Activated naive CD8-positive, alpha-beta T cell treated with anti-CD3 and anti-CD28 coated beads for 36 hours (primary cell): ENCODE results near the gene FAM20C. TPM values are rescaled to one million over a fixed set of nuclear protein-coding genes. Genes with fewer than 3 reads are reported as not detected.

ENCODE experiments used
- DNase-seq: peaks from one replicate; pipeline ENCODE4 v3.0.0; 2021
- H3K27ac Mint-ChIP-seq: one replicate; pipeline ENCODE4 v1.8.0; 2022; ENCODE audit warnings: mild to moderate bottlenecking, moderate library complexity, mixed read lengths
- H3K27me3 Mint-ChIP-seq: one replicate; pipeline ENCODE4 v1.8.0; 2022; ENCODE audit warnings: mild to moderate bottlenecking, mixed read lengths
- H3K36me3 Mint-ChIP-seq: one replicate; pipeline ENCODE4 v1.8.0; 2021; ENCODE audit warnings: mild to moderate bottlenecking, mixed read lengths
- H3K4me1 Mint-ChIP-seq: one replicate; pipeline ENCODE4 v1.8.0; 2021; ENCODE audit warnings: mixed read lengths
- H3K4me3 Mint-ChIP-seq: one replicate; pipeline ENCODE4 v1.8.0; 2022; ENCODE audit warnings: mild to moderate bottlenecking, moderate library complexity, mixed read lengths
- H3K9me3 Mint-ChIP-seq: one replicate; pipeline ENCODE4 v1.8.0; 2022; ENCODE audit warnings: mixed read lengths
- total RNA-seq, 2 experiments: library from RNA; stranded (reverse); gene quantifications; one replicate each; pipeline ENCODE4 v1.2.3, GENCODE V29; 2021

The FAM20C gene
- total RNA-seq, 2 experiments from 2014 or later = 1.1 TPM

GRCh38 chr7:191105-191980 is 1.0 kb upstream of the FAM20C start:
- peaks cover 47% of the 10 kb centered on the region for H3K27me3 Mint-ChIP-seq
- no peaks in the 10 kb centered on the region for H3K9me3 Mint-ChIP-seq
- DNase-seq = no peak
- H3K4me3 Mint-ChIP-seq = peak overlapping the region; percentile 71
- H3K4me1 Mint-ChIP-seq = peaks cover 3% of the 10 kb centered on the region
- H3K36me3 Mint-ChIP-seq = no peaks in the 10 kb centered on the region
- H3K27ac Mint-ChIP-seq = no peak overlapping the region

GRCh38 chr7:192701-193480 is 520 bp downstream of the FAM20C start:
- Mint-ChIP-seq H3K9me3 (no peaks in the 10 kb centered on the region), H3K4me1 (peaks cover 3% of the 10 kb centered on the region), H3K27me3 (peaks cover 51% of the 10 kb centered on the region), H3K36me3 (no peaks in the 10 kb centered on the region), H3K27ac (no peak overlapping the region), H3K4me3 (no peak overlapping the region)
- no peak for DNase-seq

GRCh38 chr7:193481-194251 is 1.3 kb downstream of the FAM20C start:
- no peak overlapping the region for H3K27ac Mint-ChIP-seq
- peaks cover 3% of the 10 kb centered on the region for H3K4me1 Mint-ChIP-seq

GRCh38 chr7:194252-195009 is 2.1 kb downstream of the FAM20C start:
- Mint-ChIP-seq H3K4me3 (no peak overlapping the region), H3K27me3 (peaks cover 51% of the 10 kb centered on the region), H3K36me3 (no peaks in the 10 kb centered on the region), H3K4me1 (peaks cover 3% of the 10 kb centered on the region), H3K27ac (no peak overlapping the region), H3K9me3 (no peaks in the 10 kb centered on the region)
- no peak for DNase-seq

More at GRCh38 chr7:193481-194251, 1.3 kb downstream of the FAM20C start:
- Mint-ChIP-seq H3K4me3 (no peak overlapping the region), H3K36me3 (no peaks in the 10 kb centered on the region), H3K9me3 (no peaks in the 10 kb centered on the region), H3K27me3 (peaks cover 51% of the 10 kb centered on the region)
- DNase-seq = no peak

GRCh38 chr7:195010-195829 is 2.8 kb downstream of the FAM20C start:
- H3K27me3 Mint-ChIP-seq = peaks cover 48% of the 10 kb centered on the region
- no peak overlapping the region for H3K27ac Mint-ChIP-seq

GRCh38 chr7:195830-196128 is 3.4 kb downstream of the FAM20C start:
- H3K4me1 Mint-ChIP-seq = peaks cover 3% of the 10 kb centered on the region
- H3K36me3 Mint-ChIP-seq = no peaks in the 10 kb centered on the region
- DNase-seq = no peak
- H3K9me3 Mint-ChIP-seq = no peaks in the 10 kb centered on the region
- H3K27me3 Mint-ChIP-seq = peaks cover 42% of the 10 kb centered on the region
- H3K27ac Mint-ChIP-seq = no peak overlapping the region
- no peak overlapping the region for H3K4me3 Mint-ChIP-seq

More at GRCh38 chr7:195010-195829, 2.8 kb downstream of the FAM20C start:
- Mint-ChIP-seq H3K36me3 (no peaks in the 10 kb centered on the region), H3K4me3 (no peak overlapping the region), H3K4me1 (peaks cover 3% of the 10 kb centered on the region), H3K9me3 (no peaks in the 10 kb centered on the region)
- no peak for DNase-seq

- no peak for DNase-seq
- peaks cover 3% of the 10 kb centered on the region for H3K4me1 Mint-ChIP-seq
- no peak overlapping the region for H3K4me3 Mint-ChIP-seq
- peaks cover 37% of the 10 kb centered on the region for H3K27me3 Mint-ChIP-seq
- H3K36me3 Mint-ChIP-seq = no peaks in the 10 kb centered on the region
- no peaks in the 10 kb centered on the region for H3K9me3 Mint-ChIP-seq
- no peak overlapping the region for H3K27ac Mint-ChIP-seq
Measured at GRCh38 chr7:196283-196682, 3.9 kb downstream of the FAM20C start.

- Mint-ChIP-seq H3K27me3 (peaks cover 32% of the 10 kb centered on the region), H3K9me3 (no peaks in the 10 kb centered on the region), H3K36me3 (no peaks in the 10 kb centered on the region), H3K27ac (no peak overlapping the region), H3K4me3 (no peak overlapping the region), H3K4me1 (no peaks in the 10 kb centered on the region)
- DNase-seq = no peak
Measured at GRCh38 chr7:196778-197321, 4.5 kb downstream of the FAM20C start.

- H3K36me3 Mint-ChIP-seq = no peaks in the 10 kb centered on the region
- H3K27me3 Mint-ChIP-seq = peaks cover 32% of the 10 kb centered on the region
- H3K9me3 Mint-ChIP-seq = no peaks in the 10 kb centered on the region
- no peak overlapping the region for H3K4me3 Mint-ChIP-seq
- DNase-seq = no peak
- H3K27ac Mint-ChIP-seq = no peak overlapping the region
- no peaks in the 10 kb centered on the region for H3K4me1 Mint-ChIP-seq
Measured at GRCh38 chr7:197413-198335, 5.3 kb downstream of the FAM20C start.

GRCh38 chr7:199483-200249 is 7.3 kb downstream of the FAM20C start:
- Mint-ChIP-seq H3K36me3 (no peaks in the 10 kb centered on the region), H3K9me3 (no peaks in the 10 kb centered on the region), H3K4me3 (no peak overlapping the region)

GRCh38 chr7:200290-200689 is 7.9 kb downstream of the FAM20C start:
- no peak overlapping the region for H3K27ac Mint-ChIP-seq
- H3K36me3 Mint-ChIP-seq = no peaks in the 10 kb centered on the region
- H3K27me3 Mint-ChIP-seq = peaks cover 15% of the 10 kb centered on the region
- H3K9me3 Mint-ChIP-seq = no peaks in the 10 kb centered on the region
- H3K4me3 Mint-ChIP-seq = no peak overlapping the region
- no peaks in the 10 kb centered on the region for H3K4me1 Mint-ChIP-seq
- no peak for DNase-seq

More at GRCh38 chr7:199483-200249, 7.3 kb downstream of the FAM20C start:
- Mint-ChIP-seq H3K27me3 (peaks cover 20% of the 10 kb centered on the region), H3K4me1 (no peaks in the 10 kb centered on the region), H3K27ac (no peak overlapping the region)
- no peak for DNase-seq

- no peak for DNase-seq
- Mint-ChIP-seq H3K9me3 (no peaks in the 10 kb centered on the region), H3K36me3 (no peaks in the 10 kb centered on the region), H3K4me3 (no peak overlapping the region), H3K27ac (no peak overlapping the region), H3K4me1 (no peaks in the 10 kb centered on the region), H3K27me3 (peaks cover 11% of the 10 kb centered on the region)
Measured at GRCh38 chr7:200704-201103, 8.3 kb downstream of the FAM20C start.
